Measurements from ENCODE around the gene IGFBP1. TPM values are rescaled to one million over a fixed set of nuclear protein-coding genes. Genes with fewer than 3 reads are reported as not detected.

The IGFBP1 gene
- polyA plus RNA-seq, 1 of the 3 experiments (the other 2 are of a cell fraction) = not detected

DNA sequence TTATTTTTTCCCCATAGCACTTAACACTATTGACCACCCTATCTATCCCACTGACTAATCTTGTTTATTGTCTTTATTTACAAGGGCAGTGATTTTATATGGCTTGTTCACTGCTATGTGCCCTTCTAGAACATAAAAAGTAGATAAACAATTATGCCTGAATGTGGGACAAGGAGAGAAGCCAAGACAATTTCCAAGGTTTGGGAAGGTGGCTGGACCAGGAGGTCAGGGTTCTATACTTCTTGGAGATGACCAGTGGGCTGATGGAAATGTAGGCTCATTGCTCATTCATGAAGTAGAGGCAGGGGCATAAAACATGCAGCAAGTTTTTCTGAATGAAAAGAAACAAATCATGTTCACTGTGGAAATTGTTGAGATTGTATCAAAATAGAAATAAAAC, 21.3 kb downstream of the IGFBP1 start:
- H2AFZ ChIP-seq (ENCODE audit: low read depth) = no peak overlapping the region
- H3K27ac ChIP-seq (ENCODE audit: low read depth in 2 of 2, low read length in 1 of 2) = no peak overlapping the region

More for the DNA sequence above, 21.3 kb downstream of the IGFBP1 start:
- no peak for TF ChIP-seq RCOR1 (IDR thresholded peaks at IDR 0.05; ENCODE audit: low read length)
- no peak for TF ChIP-seq MXI1 (IDR thresholded peaks at IDR 0.05; ENCODE audit: low read depth, low read length)
- TF ChIP-seq CHD2 (IDR thresholded peaks at IDR 0.05; ENCODE audit: low read length, partially characterized antibody) = no peak
- TF ChIP-seq, protein P1, sequence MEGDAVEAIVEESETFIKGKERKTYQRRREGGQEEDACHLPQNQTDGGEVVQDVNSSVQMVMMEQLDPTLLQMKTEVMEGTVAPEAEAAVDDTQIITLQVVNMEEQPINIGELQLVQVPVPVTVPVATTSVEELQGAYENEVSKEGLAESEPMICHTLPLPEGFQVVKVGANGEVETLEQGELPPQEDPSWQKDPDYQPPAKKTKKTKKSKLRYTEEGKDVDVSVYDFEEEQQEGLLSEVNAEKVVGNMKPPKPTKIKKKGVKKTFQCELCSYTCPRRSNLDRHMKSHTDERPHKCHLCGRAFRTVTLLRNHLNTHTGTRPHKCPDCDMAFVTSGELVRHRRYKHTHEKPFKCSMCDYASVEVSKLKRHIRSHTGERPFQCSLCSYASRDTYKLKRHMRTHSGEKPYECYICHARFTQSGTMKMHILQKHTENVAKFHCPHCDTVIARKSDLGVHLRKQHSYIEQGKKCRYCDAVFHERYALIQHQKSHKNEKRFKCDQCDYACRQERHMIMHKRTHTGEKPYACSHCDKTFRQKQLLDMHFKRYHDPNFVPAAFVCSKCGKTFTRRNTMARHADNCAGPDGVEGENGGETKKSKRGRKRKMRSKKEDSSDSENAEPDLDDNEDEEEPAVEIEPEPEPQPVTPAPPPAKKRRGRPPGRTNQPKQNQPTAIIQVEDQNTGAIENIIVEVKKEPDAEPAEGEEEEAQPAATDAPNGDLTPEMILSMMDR (IDR thresholded peaks at IDR 0.05) = no peak
- TF ChIP-seq RFX5 (IDR thresholded peaks at IDR 0.05; ENCODE audit: low read length) = no peak
- TF ChIP-seq YY1 (IDR thresholded peaks at IDR 0.05; ENCODE audit: low read depth) = no peak
- no peak for TF ChIP-seq NRF1 (IDR thresholded peaks at IDR 0.05; ENCODE audit: low read depth, low read length)
- no peak for TF ChIP-seq TCF12 (IDR thresholded peaks at IDR 0.05)
- TF ChIP-seq, protein P2, sequence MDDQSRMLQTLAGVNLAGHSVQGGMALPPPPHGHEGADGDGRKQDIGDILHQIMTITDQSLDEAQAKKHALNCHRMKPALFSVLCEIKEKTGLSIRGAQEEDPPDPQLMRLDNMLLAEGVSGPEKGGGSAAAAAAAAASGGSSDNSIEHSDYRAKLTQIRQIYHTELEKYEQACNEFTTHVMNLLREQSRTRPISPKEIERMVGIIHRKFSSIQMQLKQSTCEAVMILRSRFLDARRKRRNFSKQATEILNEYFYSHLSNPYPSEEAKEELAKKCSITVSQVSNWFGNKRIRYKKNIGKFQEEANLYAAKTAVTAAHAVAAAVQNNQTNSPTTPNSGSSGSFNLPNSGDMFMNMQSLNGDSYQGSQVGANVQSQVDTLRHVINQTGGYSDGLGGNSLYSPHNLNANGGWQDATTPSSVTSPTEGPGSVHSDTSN (IDR thresholded peaks at IDR 0.05) = no peak
- TF ChIP-seq FOSL2 (IDR thresholded peaks at IDR 0.05; ENCODE audit: borderline replicate concordance, low read depth) = no peak
- no peak for TF ChIP-seq RAD21 (IDR thresholded peaks at IDR 0.05; ENCODE audit: low read length)
- TF ChIP-seq, protein P3, sequence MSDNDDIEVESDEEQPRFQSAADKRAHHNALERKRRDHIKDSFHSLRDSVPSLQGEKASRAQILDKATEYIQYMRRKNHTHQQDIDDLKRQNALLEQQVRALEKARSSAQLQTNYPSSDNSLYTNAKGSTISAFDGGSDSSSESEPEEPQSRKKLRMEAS (IDR thresholded peaks at IDR 0.05; ENCODE audit: low read depth) = no peak
- TF ChIP-seq EZH2phosphoT487 (IDR thresholded peaks at IDR 0.05; ENCODE audit: borderline replicate concordance, low read depth) = no peak
- no peak for TF ChIP-seq GATA2 (CRISPR knock-in tag; IDR thresholded peaks at IDR 0.05)
- TF ChIP-seq, protein P4, sequence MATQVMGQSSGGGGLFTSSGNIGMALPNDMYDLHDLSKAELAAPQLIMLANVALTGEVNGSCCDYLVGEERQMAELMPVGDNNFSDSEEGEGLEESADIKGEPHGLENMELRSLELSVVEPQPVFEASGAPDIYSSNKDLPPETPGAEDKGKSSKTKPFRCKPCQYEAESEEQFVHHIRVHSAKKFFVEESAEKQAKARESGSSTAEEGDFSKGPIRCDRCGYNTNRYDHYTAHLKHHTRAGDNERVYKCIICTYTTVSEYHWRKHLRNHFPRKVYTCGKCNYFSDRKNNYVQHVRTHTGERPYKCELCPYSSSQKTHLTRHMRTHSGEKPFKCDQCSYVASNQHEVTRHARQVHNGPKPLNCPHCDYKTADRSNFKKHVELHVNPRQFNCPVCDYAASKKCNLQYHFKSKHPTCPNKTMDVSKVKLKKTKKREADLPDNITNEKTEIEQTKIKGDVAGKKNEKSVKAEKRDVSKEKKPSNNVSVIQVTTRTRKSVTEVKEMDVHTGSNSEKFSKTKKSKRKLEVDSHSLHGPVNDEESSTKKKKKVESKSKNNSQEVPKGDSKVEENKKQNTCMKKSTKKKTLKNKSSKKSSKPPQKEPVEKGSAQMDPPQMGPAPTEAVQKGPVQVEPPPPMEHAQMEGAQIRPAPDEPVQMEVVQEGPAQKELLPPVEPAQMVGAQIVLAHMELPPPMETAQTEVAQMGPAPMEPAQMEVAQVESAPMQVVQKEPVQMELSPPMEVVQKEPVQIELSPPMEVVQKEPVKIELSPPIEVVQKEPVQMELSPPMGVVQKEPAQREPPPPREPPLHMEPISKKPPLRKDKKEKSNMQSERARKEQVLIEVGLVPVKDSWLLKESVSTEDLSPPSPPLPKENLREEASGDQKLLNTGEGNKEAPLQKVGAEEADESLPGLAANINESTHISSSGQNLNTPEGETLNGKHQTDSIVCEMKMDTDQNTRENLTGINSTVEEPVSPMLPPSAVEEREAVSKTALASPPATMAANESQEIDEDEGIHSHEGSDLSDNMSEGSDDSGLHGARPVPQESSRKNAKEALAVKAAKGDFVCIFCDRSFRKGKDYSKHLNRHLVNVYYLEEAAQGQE (IDR thresholded peaks at IDR 0.05; ENCODE audit: low read depth, low read length) = no peak
- TF ChIP-seq FOXM1 (IDR thresholded peaks at IDR 0.05; ENCODE audit: low read depth) = no peak
- no peak for TF ChIP-seq MEF2A (IDR thresholded peaks at IDR 0.05; ENCODE audit: borderline replicate concordance, low read depth)
- TF ChIP-seq, protein P5, sequence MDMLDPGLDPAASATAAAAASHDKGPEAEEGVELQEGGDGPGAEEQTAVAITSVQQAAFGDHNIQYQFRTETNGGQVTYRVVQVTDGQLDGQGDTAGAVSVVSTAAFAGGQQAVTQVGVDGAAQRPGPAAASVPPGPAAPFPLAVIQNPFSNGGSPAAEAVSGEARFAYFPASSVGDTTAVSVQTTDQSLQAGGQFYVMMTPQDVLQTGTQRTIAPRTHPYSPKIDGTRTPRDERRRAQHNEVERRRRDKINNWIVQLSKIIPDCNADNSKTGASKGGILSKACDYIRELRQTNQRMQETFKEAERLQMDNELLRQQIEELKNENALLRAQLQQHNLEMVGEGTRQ (IDR thresholded peaks at IDR 0.05; ENCODE audit: borderline replicate concordance, low read depth, low read length) = no peak
- Histone ChIP-seq H3K79me2 (ENCODE audit: insufficient read depth) (no peaks in the 10 kb centered on the region), H3F3A (replicated peaks; ENCODE audit: insufficient read depth) (peaks cover 23% of the 10 kb centered on the region), H3K9me3 (no peaks in the 10 kb centered on the region; the same call in 1 of the 2 replicates), H3K36me3 (replicated peaks in 1 of 2; ENCODE audit: control insufficient read depth in 1 of 2, insufficient read depth in 2 of 2, low read length in 1 of 2) (peaks cover 5 to 20% of the 10 kb centered on the region in 2 experiments), H3K9me2 (no peaks in the 10 kb centered on the region), H3K4me1 (ENCODE audit: control insufficient read depth in 1 of 2, insufficient read depth in 2 of 2, low read depth in 1 of 2, low read length in 1 of 2) (no peaks in the 10 kb centered on the region), H3K9ac (no peak overlapping the region), H3K4me3 (ENCODE audit: low read depth in 2 of 2, low read length in 1 of 2) (no peak overlapping the region), H3K4me2 (no peak overlapping the region), H4K20me1 (ENCODE audit: insufficient read depth) (no peaks in the 10 kb centered on the region), H3K27me3 (ENCODE audit: insufficient read depth) (no peaks in the 10 kb centered on the region)
- ChIA-PET POLR2A (no interaction called here), CTCF (interaction anchor here (0.6 to 2.3 kb wide), 6 partner anchors 8 to 1271 kb away, joined by 3 to 11 read pairs (median 4); no protein-coding TSS in a partner anchor)
- DNase-seq = no peak
